Esophagus muscularis mucosa (tissue), 4 donors: ENCODE data around the gene CEND1. TPM values are rescaled to one million over a fixed set of nuclear protein-coding genes. Genes with fewer than 3 reads are reported as not detected.

Experiments
- DNase-seq: peaks from one replicate; pipeline ENCODE4 v3.0.0-alpha.2; 2017; ENCODE audit errors: extremely low spot score
- H3K27ac ChIP-seq, 4 donors: fragments of 200-600 bp; sonication (generic); replicated peaks in 1 of 4; 1 replicate in 3 of 4; 2 replicates in 1 of 4; pipeline ENCODE4 v1.5.1; 2016 to 2019; ENCODE audit warnings: mild to moderate bottlenecking in 1 of 4
- H3K27me3 ChIP-seq, 4 donors: fragments of 200-600 bp; sonication (generic); one replicate each; pipeline versions ENCODE4 v1.5.1 to v1.6.0; 2016 to 2019
- H3K36me3 ChIP-seq, 4 donors: fragments of 200-600 bp; sonication (generic); one replicate each; pipeline ENCODE4 v1.5.1; 2016 to 2019
- H3K4me1 ChIP-seq, 4 donors: fragments of 200-600 bp; sonication (generic); one replicate each; pipeline ENCODE4 v1.5.1; 2016 to 2019
- H3K4me3 ChIP-seq, 4 donors: fragments of 200-600 bp; sonication (generic); 1 replicate in 2 of 4; 2 replicates in 2 of 4; pipeline ENCODE4 v1.5.1; 2016 to 2019; ENCODE audit warnings: mild to moderate bottlenecking in 4 of 4, moderate library complexity in 1 of 4
- H3K9me3 ChIP-seq, 4 donors: fragments of 200-600 bp; sonication (generic); 1 replicate in 3 of 4; 2 replicates in 1 of 4; pipeline ENCODE4 v1.5.1; 2016 to 2019
- EP300 ChIP-seq: sonication (generic); formaldehyde crosslinking; IDR thresholded peaks from one replicate; pipeline ENCODE4 v1.6.1; 2017; ENCODE audit warnings: antibody characterized with exemption
- POLR2A ChIP-seq: fragments of 450-650 bp; IDR thresholded peaks from one replicate; pipeline ENCODE4 v1.6.1; 2017; ENCODE audit warnings: antibody characterized with exemption, moderate library complexity, mild to moderate bottlenecking, low read depth
- POLR2AphosphoS5 ChIP-seq, 2 donors: sonication (generic); formaldehyde crosslinking; IDR thresholded peaks; one replicate each; pipeline ENCODE4 v1.6.1; 2017; ENCODE audit warnings: antibody characterized with exemption in 2 of 2
- WGBS: methylation state at CpG from one replicate; pipeline ENCODE4 v1.1.5; 2018; 5-methylcytosine and 5-hydroxymethylcytosine counted together
- intact Hi-C: fragments of 100-400 bp; cut with DNase I; formaldehyde crosslinking; loops from one replicate; pipeline ENCODE4 v1.15.1; 2023
- total RNA-seq, 4 donors: library from RNA; depleted of rRNA; stranded (reverse); fragments of >200 nt; gene quantifications; one replicate each; pipeline versions ENCODE4 v1.1.0 to v1.2.1, GENCODE V29; 2016
- TF ChIP-seq, protein P1 (sequence below), 3 experiments: fragments of 200-600 bp in 2 of 3; fragments of 450-650 bp in 1 of 3; sonication (generic) in 2 of 3; IDR thresholded peaks; one replicate each; pipeline ENCODE4 v1.5.1; 2017 to 2019; ENCODE audit warnings: antibody characterized with exemption in 3 of 3, mild to moderate bottlenecking in 2 of 3, moderate library complexity in 1 of 3

The CEND1 gene
- total RNA-seq, 4 donors from 2014 or later: 0.42 to 3.3 (median 2.6) TPM

DNA sequence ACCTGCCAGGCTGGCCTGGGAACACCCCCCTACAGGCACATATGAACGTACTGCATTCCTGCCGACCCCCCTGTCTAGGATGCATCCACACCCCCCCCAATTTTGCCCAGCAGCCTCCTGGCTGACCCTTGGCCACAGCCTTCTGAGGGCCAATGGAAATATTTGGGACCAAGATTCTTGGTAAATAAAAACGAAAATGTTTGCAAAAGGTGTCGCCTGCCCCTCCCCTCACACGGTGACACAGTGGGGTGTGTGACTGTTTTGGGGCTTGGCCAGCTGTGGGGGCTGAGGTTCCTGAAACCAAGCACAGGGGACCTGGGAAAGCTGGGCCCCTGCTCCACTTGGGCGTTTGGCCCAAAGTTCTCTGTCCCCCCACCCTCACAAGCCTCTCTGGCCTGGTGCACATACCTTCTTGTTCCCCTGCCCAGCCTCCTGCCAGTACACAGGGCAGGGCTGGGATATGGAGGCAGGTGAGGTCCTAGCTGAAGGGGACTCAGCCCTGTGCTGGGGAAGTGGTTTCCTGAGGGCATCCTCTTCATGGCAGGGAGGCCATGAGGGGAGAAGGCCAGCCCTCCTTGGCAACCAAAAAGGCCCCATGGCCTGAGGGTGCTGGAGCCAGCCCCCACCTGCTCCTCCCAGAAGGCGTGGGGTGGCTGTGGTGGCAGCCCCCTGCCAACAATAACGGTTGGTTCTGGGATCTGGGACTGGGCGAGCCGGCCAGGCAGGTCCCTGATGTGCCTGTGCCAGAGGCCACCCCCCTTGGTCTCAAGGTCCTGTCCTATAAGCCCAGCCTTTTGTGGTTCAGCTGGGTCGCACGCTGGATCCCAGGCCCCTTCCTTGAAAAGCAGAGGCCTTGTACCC is 35.7 kb upstream of the CEND1 start:
- Histone ChIP-seq H3K36me3 (peaks cover 31 to 46% (median 45%) of the 10 kb centered on the region in 4 donors), H3K9me3 (no peaks in the 10 kb centered on the region), H3K27ac (peak overlapping the region in 1 of 4 donors; percentile 13), H3K4me1 (peaks cover 68 to 71% (median 69%) of the 10 kb centered on the region in 4 donors), H3K4me3 (no peak overlapping the region), H3K27me3 (peaks cover 0 to 71% (median 57%) of the 10 kb centered on the region in 4 donors)
- whole genome bisulfite sequencing: 80% methylated on average over 8 of the region's 12 CpGs
- intact Hi-C loops: no loop called here
- TF ChIP-seq, protein P1, sequence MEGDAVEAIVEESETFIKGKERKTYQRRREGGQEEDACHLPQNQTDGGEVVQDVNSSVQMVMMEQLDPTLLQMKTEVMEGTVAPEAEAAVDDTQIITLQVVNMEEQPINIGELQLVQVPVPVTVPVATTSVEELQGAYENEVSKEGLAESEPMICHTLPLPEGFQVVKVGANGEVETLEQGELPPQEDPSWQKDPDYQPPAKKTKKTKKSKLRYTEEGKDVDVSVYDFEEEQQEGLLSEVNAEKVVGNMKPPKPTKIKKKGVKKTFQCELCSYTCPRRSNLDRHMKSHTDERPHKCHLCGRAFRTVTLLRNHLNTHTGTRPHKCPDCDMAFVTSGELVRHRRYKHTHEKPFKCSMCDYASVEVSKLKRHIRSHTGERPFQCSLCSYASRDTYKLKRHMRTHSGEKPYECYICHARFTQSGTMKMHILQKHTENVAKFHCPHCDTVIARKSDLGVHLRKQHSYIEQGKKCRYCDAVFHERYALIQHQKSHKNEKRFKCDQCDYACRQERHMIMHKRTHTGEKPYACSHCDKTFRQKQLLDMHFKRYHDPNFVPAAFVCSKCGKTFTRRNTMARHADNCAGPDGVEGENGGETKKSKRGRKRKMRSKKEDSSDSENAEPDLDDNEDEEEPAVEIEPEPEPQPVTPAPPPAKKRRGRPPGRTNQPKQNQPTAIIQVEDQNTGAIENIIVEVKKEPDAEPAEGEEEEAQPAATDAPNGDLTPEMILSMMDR (IDR thresholded peaks at IDR 0.05): no peak
- no peak for TF ChIP-seq POLR2A
- TF ChIP-seq EP300: no peak
- TF ChIP-seq POLR2AphosphoS5 (IDR thresholded peaks at IDR 0.05): no peak
- DNase-seq: no peak

DNA sequence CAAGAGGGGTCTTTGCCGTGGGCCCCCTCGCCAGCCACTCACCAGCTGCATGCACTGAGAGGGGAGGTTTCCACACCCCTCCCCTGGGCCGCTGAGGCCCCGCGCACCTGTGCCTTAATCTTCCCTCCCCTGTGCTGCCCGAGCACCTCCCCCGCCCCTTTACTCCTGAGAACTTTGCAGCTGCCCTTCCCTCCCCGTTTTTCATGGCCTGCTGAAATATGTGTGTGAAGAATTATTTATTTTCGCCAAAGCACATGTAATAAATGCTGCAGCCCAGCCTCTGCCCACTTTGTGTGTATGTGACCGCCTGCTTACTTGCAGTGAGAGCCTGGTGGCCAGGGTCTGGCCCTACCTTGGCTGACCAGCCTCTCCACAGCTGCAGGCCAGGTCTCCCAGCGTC is 35.1 kb upstream of the CEND1 start:
- Histone ChIP-seq H3K4me1 (peaks cover 66 to 69% (median 67%) of the 10 kb centered on the region in 4 donors), H3K36me3 (peaks cover 31 to 46% (median 45%) of the 10 kb centered on the region in 4 donors), H3K9me3 (no peaks in the 10 kb centered on the region), H3K27ac (no peak overlapping the region), H3K27me3 (peaks cover 0 to 64% (median 50%) of the 10 kb centered on the region in 4 donors), H3K4me3 (no peak overlapping the region)
- intact Hi-C loops: no loop called here
- no peak for DNase-seq
- WGBS: 91% methylated on average over 10 of the region's 11 CpGs
- no peak for TF ChIP-seq EP300
- no peak for TF ChIP-seq POLR2A
- TF ChIP-seq POLR2AphosphoS5 (IDR thresholded peaks at IDR 0.05): no peak
- TF ChIP-seq, protein P1 (IDR thresholded peaks at IDR 0.05): no peak

DNA sequence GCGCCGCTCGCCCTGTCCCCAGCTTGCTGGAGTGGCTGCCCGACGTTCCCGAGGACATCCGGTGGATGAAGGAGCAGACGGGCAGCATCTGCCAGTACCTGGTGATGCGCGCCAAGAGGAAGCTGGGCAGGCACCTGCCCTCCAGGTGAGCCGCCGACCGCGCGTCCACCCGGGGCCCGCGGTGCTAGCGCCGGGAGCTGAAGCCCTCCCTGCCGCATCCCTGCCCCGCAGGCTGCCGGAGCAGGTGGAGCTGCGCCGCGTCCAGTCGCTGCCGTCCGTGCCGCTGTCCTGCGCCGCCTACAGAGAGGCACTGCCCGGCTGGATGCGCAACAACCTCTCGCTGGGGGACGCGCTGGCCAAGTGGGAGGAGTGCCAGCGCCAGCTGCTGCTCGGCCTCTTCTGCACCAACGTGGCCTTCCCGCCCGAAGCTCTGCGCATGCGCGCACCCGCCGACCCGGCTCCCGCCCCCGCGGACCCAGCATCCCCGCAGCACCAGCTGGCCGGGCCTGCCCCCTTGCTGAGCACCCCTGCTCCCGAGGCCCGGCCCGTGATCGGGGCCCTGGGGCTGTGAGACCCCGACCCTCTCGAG is 34.5 kb upstream of the CEND1 start:
- Histone ChIP-seq H3K4me3 (no peak overlapping the region), H3K27me3 (peaks cover 0 to 59% (median 45%) of the 10 kb centered on the region in 4 donors), H3K9me3 (no peaks in the 10 kb centered on the region), H3K27ac (no peak overlapping the region), H3K36me3 (peaks cover 31 to 46% (median 45%) of the 10 kb centered on the region in 4 donors), H3K4me1 (peaks cover 61 to 63% (median 61%) of the 10 kb centered on the region in 4 donors)
- intact Hi-C loops: no loop called here
- 96% methylated on average over 5 of the region's 59 CpGs for WGBS
- TF ChIP-seq POLR2AphosphoS5 (IDR thresholded peaks at IDR 0.05) (no peak), EP300 (no peak), POLR2A (no peak)
- TF ChIP-seq, protein P1 (IDR thresholded peaks at IDR 0.05): no peak
- no peak for DNase-seq

DNA sequence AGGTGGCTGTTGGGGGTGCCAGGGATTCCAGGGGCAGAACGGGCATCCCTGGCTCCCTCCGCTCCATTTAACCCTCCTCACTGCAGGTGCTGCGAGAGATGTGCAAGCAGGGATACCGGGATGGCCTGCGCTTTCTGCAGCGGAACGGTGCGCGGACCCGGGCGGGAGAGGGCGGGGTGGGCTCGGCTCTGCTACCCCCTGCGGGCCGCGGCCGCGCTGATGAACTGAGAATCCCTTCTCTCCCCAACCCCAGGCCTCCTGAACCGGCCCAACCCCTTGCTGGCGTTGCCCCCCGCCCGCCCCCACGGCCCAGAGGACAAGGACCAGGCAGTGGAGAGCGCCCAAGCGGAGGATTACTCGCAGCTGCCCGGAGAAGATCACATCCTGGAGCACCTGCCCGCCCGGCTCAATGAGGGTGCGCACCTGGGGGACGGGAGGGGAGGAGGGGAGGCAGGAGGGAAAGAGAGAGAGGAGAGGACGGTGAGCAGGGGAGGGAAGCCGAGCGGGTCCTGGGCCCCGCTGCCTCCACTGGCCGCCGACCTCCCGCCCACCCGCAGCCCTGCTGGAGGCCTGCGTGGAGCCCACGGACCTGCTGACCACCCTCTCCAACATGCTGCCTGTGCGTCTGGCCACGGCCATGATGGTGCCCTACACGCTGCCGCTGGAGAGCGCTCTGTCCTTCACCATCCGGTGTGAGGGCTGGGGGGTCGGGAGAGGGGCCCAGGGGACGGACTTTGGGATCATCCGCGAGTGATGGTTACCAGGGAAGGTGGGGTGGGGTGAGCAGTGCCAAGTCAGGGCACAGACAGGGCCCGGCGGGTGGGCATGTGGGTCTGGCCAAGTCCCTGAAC is 33.8 kb upstream of the CEND1 start:
- 86% methylated on average over 32 of the region's 53 CpGs for WGBS
- H3K36me3 ChIP-seq: peaks cover 31 to 46% (median 45%) of the 10 kb centered on the region in 4 donors
- intact Hi-C loops: no loop called here
- DNase-seq: no peak
- TF ChIP-seq POLR2AphosphoS5 (IDR thresholded peaks at IDR 0.05): no peak
- TF ChIP-seq EP300: no peak
- no peak for TF ChIP-seq POLR2A
- TF ChIP-seq, protein P1 (IDR thresholded peaks at IDR 0.05): no peak
- H3K4me1 ChIP-seq: peaks cover 57 to 61% (median 59%) of the 10 kb centered on the region in 4 donors
- no peak overlapping the region for H3K27ac ChIP-seq
- H3K27me3 ChIP-seq: peaks cover 0 to 52% (median 38%) of the 10 kb centered on the region in 4 donors
- H3K9me3 ChIP-seq: no peaks in the 10 kb centered on the region
- no peak overlapping the region for H3K4me3 ChIP-seq
